ENCODE measurements around the gene CMC4. TPM values are rescaled to one million over a fixed set of nuclear protein-coding genes. Genes with fewer than 3 reads are reported as not detected.

Gene CMC4, protein sequence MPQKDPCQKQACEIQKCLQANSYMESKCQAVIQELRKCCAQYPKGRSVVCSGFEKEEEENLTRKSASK
- total RNA-seq, result 10 to 100 TPM; 14.4 to 22.8 (median 17.3) TPM

DNA sequence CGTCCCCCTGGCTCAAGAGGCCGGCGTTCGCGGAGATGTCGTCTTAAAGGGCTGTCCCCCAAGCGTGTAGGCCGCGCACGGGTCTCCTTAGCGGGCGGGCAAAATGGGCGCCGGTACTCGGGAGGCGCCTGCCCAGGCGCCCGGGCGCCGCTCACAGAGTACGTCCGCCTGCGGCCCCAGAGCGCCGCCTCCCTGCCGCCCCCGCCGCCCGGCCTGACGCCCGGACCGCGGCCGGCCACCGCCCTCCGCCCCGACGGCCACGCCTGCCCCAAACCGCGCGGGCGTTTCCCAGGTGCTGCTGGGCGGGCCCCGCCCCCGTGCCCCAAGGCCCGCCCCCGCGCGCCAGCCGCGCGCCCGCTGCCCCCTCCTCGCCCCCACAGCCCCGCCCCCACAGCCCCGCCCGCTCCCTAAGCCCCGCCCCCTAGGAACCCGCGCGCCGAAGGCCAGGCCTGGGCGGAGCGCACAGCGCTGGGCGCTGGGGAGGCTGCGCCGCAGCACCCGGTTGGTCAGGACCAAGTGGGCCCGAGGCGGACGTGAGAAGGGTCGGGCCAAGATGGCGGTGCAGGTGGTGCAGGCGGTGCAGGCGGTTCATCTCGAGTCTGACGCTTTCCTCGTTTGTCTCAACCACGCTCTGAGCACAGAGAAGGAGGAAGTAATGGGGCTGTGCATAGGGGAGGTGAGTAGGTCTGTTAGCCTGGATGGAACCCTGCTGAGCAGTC, at the start of gene CMC4, which contains the start of the genes BRCC3 and MTCP1:
Gene CMC4 (minus strand): TSS at position 162 of the 719 bp plus-strand sequence. CDS start 7,113 bp downstream, outside the sequence.
Gene BRCC3 (plus strand): TSS at position 534 of the 719 bp plus-strand sequence. CDS start 20 bp downstream, at position 554.
Gene MTCP1 (minus strand): TSS at position 162 of the 719 bp plus-strand sequence. CDS start 5,126 bp downstream, outside the sequence.
- H3K27me3 ChIP-seq, result no peaks in the 10 kb centered on the region
- H3K4me1 ChIP-seq, result no peaks in the 10 kb centered on the region
- H3K9me3 ChIP-seq, result no peaks in the 10 kb centered on the region
- H3K36me3 ChIP-seq, result peaks cover 6% of the 10 kb centered on the region
- H3K27ac ChIP-seq, result peak within 1 kb of the TSS; percentile 87
- DNase-seq (ENCODE audit: low spot score in 2 of 2), result peak; percentile 78 to 82
- 48% methylated on average over 45 of the region's 81 CpGs for WGBS
- TF ChIP-seq POLR2A (IDR thresholded peaks at IDR 0.05) (peak in 1 of 2 donors; percentile 68), EP300 (IDR thresholded peaks at IDR 0.05) (no peak), POLR2AphosphoS5 (IDR thresholded peaks at IDR 0.05) (peak in 1 of 3 donors; percentile 27)
- peak within 1 kb of the TSS; percentile 63 for H3K4me3 ChIP-seq

DNA sequence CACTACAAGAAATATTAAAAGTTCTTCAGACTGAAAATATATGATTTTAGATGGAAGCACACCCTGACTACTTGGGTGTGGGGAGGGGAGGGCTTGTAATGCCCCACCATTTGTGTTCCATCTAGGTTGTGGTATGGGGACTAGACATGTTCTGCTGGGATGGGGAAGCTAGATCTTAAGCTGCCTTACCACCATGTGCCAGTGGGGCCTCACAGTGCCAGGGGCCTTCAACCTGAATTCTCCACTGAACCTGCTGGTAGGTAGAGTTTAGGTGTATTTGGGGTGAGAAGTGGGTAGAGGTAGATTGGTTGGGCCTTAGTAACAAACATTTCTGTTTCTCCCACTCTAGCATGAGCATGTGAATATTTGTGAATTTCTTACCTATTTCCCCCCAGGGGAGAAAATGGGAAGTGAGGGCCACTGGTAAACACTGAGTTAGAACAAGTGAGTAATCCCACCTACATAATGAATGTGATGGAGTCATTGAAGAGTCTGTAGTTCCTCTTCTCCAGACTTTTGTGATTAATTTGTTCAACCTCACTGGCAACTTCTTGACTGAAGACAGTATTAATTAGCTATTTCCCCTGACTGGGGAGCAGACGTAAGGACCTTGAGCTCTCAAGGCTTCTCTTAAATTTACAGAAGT, 44.4 kb upstream of the CMC4 start:
- no peak for TF ChIP-seq POLR2A (IDR thresholded peaks at IDR 0.05)
- TF ChIP-seq EP300 (IDR thresholded peaks at IDR 0.05), result no peak
- no peak for TF ChIP-seq POLR2AphosphoS5 (IDR thresholded peaks at IDR 0.05)
- Histone ChIP-seq H3K4me3 (no peak overlapping the region), H3K36me3 (peaks cover 21% of the 10 kb centered on the region), H3K27me3 (no peaks in the 10 kb centered on the region), H3K9me3 (no peaks in the 10 kb centered on the region), H3K4me1 (no peaks in the 10 kb centered on the region), H3K27ac (no peak overlapping the region)
- no peak for DNase-seq (ENCODE audit: low spot score in 2 of 2)
- WGBS, result 76% methylated on average over 1 of the region's 1 CpG

DNA sequence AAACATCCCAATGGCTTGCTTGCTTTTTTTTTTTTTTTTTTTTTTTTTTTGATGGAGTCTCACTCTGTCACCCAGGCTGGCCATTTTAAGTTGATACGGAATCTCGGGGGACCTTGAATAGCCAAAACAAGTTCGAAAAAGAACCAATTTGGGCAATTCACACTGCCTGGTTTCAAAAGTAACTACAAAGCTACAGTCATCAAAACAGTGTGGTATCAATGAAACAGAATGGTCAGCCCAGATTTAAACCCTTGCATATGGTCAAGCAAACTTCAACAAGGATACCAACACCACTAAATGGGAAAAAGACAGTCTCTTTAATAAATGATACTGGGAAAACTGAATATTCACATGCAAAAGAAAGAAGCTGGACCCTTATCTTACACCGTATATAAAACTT, 42.2 kb upstream of the CMC4 start:
- Histone ChIP-seq H3K9me3 (no peaks in the 10 kb centered on the region), H3K4me1 (no peaks in the 10 kb centered on the region), H3K36me3 (peaks cover 6% of the 10 kb centered on the region), H3K4me3 (no peak overlapping the region), H3K27me3 (no peaks in the 10 kb centered on the region), H3K27ac (no peak overlapping the region)
- no peak for DNase-seq (ENCODE audit: low spot score in 2 of 2)
- WGBS, result 89% methylated on average over 4 of the region's 4 CpGs
- no peak for TF ChIP-seq EP300 (IDR thresholded peaks at IDR 0.05)

DNA sequence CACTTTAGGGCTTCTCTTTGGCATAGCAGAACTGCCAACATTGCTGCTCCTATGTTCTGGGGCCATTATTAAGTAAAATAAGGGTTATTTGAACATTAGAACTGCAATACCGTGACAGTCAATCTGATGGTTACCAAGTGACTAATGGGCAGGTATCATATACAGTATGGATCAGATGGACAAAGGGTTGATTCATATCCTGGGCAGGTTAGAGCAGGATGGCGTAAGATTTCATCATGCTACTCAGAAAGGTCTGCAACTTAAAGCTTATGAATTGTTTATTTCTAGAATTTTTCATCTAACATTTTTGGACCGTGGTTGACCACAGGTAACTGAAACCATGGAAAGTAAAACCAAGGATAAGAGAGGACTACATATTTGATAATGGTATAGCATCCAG, 41.2 kb upstream of the CMC4 start:
- Histone ChIP-seq H3K9me3 (no peaks in the 10 kb centered on the region), H3K27me3 (no peaks in the 10 kb centered on the region), H3K4me1 (no peaks in the 10 kb centered on the region), H3K36me3 (peaks cover 6% of the 10 kb centered on the region), H3K27ac (no peak overlapping the region), H3K4me3 (no peak overlapping the region)
- TF ChIP-seq POLR2A (IDR thresholded peaks at IDR 0.05), result no peak
- no peak for TF ChIP-seq POLR2AphosphoS5 (IDR thresholded peaks at IDR 0.05)
- TF ChIP-seq EP300 (IDR thresholded peaks at IDR 0.05), result no peak
- TF ChIP-seq, protein P1, sequence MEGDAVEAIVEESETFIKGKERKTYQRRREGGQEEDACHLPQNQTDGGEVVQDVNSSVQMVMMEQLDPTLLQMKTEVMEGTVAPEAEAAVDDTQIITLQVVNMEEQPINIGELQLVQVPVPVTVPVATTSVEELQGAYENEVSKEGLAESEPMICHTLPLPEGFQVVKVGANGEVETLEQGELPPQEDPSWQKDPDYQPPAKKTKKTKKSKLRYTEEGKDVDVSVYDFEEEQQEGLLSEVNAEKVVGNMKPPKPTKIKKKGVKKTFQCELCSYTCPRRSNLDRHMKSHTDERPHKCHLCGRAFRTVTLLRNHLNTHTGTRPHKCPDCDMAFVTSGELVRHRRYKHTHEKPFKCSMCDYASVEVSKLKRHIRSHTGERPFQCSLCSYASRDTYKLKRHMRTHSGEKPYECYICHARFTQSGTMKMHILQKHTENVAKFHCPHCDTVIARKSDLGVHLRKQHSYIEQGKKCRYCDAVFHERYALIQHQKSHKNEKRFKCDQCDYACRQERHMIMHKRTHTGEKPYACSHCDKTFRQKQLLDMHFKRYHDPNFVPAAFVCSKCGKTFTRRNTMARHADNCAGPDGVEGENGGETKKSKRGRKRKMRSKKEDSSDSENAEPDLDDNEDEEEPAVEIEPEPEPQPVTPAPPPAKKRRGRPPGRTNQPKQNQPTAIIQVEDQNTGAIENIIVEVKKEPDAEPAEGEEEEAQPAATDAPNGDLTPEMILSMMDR (IDR thresholded peaks at IDR 0.05), result no peak
- 83% methylated on average over 3 of the region's 3 CpGs for WGBS
- DNase-seq (ENCODE audit: low spot score in 2 of 2), result no peak

DNA sequence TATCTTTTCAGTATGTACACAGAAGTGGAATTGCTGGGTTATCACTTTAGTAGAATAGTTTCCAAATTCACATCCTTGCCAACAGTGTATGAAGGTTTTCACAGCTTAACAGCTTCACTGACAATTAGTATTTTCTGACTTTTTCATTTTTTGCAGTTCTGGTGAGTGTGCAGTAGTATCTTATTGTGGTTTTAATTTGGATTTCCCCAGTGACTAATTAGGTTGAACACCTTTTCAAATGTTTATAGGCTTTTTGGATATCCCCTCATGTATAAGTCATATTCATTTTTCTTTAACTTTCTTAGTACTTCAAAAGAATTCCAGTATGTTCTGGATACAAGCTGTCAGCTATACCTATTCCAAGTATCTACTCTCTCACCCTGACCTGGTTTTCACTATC, 37.5 kb upstream of the CMC4 start:
- TF ChIP-seq POLR2A (IDR thresholded peaks at IDR 0.05) (no peak), EP300 (IDR thresholded peaks at IDR 0.05) (no peak), POLR2AphosphoS5 (IDR thresholded peaks at IDR 0.05) (no peak)
- TF ChIP-seq, protein P1 (IDR thresholded peaks at IDR 0.05), result no peak
- Histone ChIP-seq H3K27me3 (no peaks in the 10 kb centered on the region), H3K27ac (no peak overlapping the region), H3K4me1 (no peaks in the 10 kb centered on the region), H3K9me3 (no peaks in the 10 kb centered on the region), H3K4me3 (no peak overlapping the region), H3K36me3 (no peaks in the 10 kb centered on the region)
- no peak for DNase-seq (ENCODE audit: low spot score in 2 of 2)

DNA sequence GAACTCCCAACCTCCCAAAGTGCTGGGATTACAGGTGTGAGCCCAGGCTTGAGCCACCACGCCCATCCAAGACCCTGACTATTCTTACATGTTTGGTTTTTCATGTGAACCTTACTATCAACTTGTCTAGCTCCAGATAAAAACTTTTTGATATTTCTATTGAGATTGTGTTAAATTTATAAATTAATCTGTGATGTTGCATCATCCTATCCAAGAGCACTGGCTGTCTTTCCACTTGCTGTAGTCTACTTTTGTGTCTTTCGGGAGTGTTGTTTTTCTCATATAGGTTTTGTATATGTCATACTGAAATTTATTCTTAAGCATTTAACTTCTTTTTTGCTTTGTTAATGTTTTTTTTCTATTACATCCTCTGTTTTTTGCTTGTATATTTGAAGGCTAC, 35.0 kb upstream of the CMC4 start:
- TF ChIP-seq, protein P1 (IDR thresholded peaks at IDR 0.05), result no peak
- no peak for TF ChIP-seq POLR2A (IDR thresholded peaks at IDR 0.05)
- no peak for TF ChIP-seq POLR2AphosphoS5 (IDR thresholded peaks at IDR 0.05)
- TF ChIP-seq EP300 (IDR thresholded peaks at IDR 0.05), result no peak
- Histone ChIP-seq H3K9me3 (no peaks in the 10 kb centered on the region), H3K27ac (no peak overlapping the region), H3K4me1 (no peaks in the 10 kb centered on the region), H3K27me3 (no peaks in the 10 kb centered on the region), H3K4me3 (no peak overlapping the region), H3K36me3 (no peaks in the 10 kb centered on the region)
- 88% methylated on average over 2 of the region's 2 CpGs for WGBS
- no peak for DNase-seq (ENCODE audit: low spot score in 2 of 2)

Data from suprapubic skin (tissue), 4 donors.